DMS153 treated with DMSO at 0.1 percent for 48 hours (cell line): ENCODE measurements around the gene CSTB.

Source experiments
- DNase-seq: peaks from one replicate; lab custom pipeline; 2025; ENCODE audit not compliant: unreplicated experiment; lab: John Stamatoyannopoulos, UW

CSTB gene

GRCh38 chr21:43811262-43812105, 35.4 kb upstream of the CSTB start:
- DNase-seq, result no peak

GRCh38 chr21:43810505-43811261, 34.6 kb upstream of the CSTB start:
- DNase-seq, result peak; percentile 62

DNA sequence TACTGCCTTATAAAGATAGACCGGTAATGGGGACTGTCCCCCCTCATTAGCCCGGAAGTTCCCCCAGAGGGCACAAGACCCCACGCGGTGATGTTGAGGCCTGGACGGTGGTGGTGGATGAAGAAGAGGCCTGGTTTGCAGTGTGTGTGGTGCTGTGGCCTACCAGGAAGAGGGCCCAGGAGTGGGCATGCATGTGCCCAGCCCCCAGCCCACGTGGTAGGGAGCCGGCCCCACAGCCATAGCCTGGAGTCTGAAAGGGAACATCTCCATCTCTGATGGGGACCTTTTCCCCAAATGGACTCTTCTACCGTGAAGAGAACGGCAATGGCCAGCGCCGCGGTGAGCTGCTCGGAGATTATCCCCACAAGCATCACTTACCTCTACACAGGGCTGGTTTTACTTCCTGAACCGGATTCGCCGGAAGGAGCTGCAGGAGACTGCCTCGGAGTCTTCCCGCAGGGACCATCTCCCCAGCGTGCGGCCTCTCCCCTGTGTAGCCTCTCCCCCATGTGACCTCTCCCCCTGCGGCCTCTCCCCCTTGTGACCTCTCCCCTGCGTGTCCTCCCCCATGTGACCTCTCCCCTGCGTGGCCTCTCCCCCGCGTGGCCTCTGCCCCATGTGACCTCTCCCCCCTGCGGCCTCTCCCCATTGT, 33.9 kb upstream of the CSTB start:
- DNase-seq, result no peak

GRCh38 chr21:43809346-43809799, 33.3 kb upstream of the CSTB start:
- no peak for DNase-seq

DNA sequence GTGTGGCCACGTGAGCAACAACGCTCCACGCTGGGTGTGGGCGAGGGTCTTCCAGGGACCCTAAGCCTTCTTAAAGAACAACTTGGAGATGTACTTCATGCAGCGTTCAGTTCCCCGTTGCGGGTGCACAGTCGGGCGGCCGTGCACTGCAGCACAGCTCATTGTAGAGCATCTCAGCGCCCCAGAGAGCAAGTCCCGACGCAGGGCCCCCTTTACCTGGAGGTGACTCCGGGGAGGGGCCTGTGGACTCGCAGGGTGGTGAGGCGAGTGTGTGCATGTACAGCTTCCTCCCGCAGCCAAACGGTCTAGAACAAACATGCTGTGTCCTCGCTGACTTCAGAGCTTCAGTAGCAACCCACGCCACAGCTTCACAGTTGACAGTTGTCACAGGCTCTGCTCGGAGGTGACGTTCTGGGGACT, 32.7 kb upstream of the CSTB start:
- DNase-seq, result no peak

- no peak for DNase-seq
These were observed 32.3 kb upstream of the CSTB start for GRCh38 chr21:43808367-43808766.

DNA sequence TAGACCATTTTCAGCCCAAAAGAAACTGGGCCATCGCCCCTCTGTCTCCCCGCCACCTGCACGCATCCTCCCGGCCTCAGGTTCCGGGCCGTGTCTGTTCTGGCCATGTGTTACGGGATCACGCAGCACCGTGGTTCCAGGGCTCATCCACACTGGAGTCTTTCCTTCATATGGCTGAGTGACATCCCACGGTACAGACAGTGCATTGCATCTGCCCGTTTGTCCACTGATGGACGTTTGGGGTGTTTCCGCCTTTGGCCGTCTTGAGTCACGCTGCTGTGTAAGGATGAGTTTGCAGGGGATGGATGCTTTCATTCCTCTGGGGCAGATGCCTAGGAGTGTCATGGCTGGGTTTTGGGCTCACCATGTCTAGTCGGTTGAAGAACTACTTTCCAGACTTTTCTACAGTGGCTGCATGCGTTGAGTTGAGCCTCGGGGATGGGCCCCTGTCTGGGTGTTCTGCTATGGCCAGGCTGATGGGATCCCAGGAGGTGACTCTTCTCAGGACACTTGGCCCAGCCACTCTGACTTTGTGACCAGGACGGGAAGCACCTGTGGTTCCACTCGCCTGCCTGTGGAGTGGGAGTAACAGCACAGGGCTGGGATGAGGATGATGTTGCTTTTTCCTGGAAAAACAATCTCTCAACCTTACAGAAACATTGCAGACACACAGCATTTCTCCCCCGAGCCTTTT, 30.1 kb upstream of the CSTB start:
- no peak for DNase-seq

- no peak for DNase-seq
These were observed 29.2 kb upstream of the CSTB start for GRCh38 chr21:43805275-43805800.

- DNase-seq, result no peak
These were observed 27.6 kb upstream of the CSTB start for GRCh38 chr21:43803558-43804300.

- DNase-seq, result no peak
These were observed 26.7 kb upstream of the CSTB start for GRCh38 chr21:43802713-43803313.

DNA sequence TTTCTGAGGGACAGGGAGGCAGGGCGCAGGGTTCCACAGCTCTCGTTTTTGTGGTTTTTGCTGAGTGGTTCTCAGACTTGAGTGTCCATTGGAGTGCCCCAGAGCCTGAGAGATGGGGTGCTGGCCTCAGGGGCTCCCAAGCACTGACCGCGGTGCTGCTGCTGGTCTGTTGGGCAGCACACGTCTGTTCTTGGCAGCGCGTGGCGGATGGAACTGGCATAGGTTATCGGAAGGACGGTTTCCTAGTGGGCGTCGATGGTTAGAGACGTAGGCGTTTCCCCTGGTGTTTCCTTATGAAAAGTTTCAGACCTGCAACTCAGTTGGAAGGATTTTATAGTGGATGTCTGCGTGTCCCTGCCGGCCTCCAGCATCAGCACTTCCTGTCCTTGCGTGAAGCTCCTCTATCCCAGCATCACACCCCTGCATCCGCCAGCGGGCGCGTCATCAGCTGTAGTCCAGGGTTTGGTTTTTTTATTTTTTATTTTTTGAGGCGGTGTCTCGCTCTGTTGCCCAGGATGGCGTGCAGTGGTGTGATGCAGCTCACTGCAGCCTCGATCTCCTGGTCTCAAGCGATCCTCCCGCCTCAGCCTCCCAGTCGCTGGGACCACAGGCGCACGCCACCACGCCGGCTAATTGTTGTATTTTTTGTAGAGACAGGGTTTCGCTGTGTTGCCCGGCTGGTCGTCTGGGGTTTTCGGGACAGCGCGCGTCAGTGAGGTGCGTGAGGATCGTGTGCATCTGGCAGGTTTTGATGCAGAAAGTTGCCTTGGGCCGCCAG, 25.1 kb upstream of the CSTB start:
- DNase-seq, result no peak

- no peak for DNase-seq
These were observed 24.5 kb upstream of the CSTB start for GRCh38 chr21:43800566-43800965.

- DNase-seq, result no peak
These were observed 24.0 kb upstream of the CSTB start for GRCh38 chr21:43800124-43800523.

DNA sequence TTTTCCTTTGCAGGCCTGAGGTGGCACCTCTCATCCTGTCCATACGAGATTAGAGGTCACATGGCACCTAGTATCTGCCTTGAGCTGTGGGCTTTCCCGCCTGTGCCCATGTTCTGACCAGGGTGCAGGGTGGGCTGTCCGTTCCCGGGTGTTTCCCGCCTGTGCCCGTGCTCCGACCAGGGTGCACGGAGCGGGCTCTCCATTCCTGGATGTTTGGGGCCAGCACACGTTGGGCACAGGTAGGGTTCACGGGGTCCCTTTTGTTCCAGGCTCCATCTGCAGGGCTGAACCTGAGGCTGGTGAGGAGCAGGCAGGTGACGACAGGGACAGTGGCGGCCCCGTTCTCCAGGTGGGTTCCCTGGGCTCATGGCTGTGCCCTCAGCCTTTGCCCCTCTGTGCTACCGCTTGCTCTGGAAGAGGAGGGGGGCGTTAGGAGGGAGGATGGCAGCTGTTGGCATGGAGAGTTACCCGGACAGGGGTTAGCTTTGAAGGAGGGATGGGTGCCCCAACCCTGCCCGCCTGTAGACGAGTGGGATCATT, 23.3 kb upstream of the CSTB start:
- DNase-seq, result no peak

DNA sequence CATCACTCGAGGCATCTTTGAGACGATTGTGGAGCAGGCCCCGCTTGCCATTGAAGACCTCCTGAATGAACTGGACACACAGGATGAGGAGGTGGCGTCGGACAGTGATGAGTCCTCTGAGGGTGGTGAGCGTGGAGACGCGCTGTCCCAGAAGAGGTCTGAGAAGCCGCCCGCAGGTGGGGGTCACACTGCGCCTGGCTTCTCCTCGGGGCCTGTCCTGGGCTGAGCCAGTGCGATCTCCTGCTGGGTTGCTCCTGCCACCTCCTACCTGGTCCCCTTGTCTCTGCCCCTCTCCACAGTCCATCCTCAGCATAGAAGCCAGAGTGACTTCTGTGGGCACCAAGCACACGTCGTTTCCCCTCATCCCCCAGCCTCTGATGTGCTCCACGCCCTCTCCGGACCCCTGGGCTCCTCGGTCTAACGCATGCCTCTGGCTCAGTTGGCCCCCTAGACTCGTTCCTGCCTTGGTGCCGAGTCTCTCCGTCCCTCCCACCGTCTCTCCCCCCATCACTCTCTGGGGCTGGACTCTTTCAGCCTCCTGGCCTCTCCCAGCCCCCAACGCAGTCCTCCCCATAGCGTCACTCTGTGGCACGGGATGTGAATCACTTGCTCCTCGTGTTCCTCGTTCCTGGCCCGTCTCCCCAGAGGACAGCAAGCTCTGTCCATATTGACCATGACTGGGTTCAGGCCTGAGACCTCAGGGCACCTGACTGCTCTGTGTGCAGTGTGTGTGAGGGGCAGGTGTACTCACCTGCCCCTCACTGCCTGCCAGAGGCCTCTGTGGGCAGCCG, 22.0 kb upstream of the CSTB start:
- no peak for DNase-seq

- DNase-seq, result no peak
These were observed 21.3 kb upstream of the CSTB start for GRCh38 chr21:43797415-43797814.

DNA sequence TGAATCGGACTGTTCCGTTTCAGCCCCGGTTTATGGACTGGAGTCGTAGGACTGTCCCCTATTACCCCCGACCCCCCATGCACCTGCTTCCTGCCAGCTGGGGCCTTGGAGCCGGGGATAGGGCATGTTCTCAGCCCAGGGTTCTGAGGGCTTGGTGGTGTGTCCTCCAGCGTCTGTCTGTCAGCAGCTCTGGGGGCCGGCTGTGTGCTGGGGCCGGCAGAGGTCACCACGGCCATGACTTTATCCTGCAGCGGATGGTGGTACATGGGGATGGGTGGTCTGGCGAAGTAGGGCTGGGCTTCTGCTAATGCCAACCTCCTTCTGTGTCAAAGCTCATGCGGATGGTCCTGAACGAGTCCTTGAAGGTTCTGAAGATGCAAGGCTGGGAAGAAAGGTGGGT, 18.7 kb upstream of the CSTB start:
- DNase-seq, result no peak

GRCh38 chr21:43794311-43794710, 18.2 kb upstream of the CSTB start:
- DNase-seq, result no peak
